Measurements from ENCODE around the gene BCHE. TPM values are rescaled to one million over a fixed set of nuclear protein-coding genes. Genes with fewer than 3 reads are reported as not detected.

Gene BCHE
- total and polyA plus RNA-seq, 11 donors, result 0.56 to 37.1 (median 1.3) TPM

DNA sequence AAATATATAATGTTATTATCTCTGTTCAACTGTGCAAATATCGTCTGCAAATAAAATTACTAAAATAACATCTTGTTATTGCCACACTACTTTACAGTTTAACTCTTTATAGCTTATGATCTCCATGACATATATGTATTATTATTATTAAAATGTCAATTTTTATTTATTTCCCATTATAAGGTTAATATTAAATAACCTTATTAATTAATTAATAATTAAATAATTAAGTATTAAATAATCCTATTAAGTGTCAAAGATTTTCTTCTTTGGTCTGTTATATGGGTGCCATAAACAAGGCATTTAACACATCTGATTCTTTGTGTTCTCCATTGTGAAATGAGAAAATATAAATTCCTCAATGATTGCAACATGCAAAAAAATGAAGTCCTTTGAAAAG, 10.0 kb downstream of the BCHE start:
- no peak for DNase-seq
- Histone ChIP-seq H3K9me3 (peaks cover 0 to 12% (median 0%) of the 10 kb centered on the region in 12 donors), H3K4me3 (no peak overlapping the region), H3K27me3 (no peaks in the 10 kb centered on the region), H3K4me1 (no peaks in the 10 kb centered on the region), H3K36me3 (no peaks in the 10 kb centered on the region), H3K27ac (no peak overlapping the region)
- no peak for ATAC-seq
- intact Hi-C loops (cut with DNase I), result no loop called here
- 72 to 84% (median 80%) methylated on average over 1 of the region's 1 CpG for WGBS, 4 donors
- TF ChIP-seq POLR2A (IDR thresholded peaks at IDR 0.05), result no peak

DNA sequence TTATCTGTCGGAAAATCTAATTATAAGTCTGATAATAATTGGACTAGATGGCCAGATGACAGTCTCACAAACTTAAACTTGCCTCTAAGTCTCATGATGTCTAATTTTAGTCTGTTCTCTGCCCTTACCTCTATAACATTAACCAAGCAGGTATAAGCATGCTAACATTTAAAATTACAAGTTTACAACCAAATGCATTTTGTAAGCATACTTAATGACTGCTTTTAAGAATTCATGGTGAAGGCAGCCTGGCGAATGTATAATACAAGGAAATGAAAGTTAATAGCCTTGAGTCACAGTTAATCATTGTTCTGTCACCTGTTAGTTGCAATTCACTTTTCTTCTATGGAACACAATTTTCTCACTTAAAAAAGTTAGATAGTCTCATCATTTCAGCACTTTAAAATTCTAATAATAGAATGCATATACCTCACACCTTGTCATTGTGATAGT, 16.5 kb downstream of the BCHE start:
- Histone ChIP-seq H3K27me3 (no peaks in the 10 kb centered on the region), H3K36me3 (no peaks in the 10 kb centered on the region), H3K4me1 (no peaks in the 10 kb centered on the region), H3K27ac (no peak overlapping the region), H3K9me3 (peaks cover 0 to 12% (median 0%) of the 10 kb centered on the region in 12 donors), H3K4me3 (no peak overlapping the region)
- no peak for DNase-seq
- TF ChIP-seq, protein P1, sequence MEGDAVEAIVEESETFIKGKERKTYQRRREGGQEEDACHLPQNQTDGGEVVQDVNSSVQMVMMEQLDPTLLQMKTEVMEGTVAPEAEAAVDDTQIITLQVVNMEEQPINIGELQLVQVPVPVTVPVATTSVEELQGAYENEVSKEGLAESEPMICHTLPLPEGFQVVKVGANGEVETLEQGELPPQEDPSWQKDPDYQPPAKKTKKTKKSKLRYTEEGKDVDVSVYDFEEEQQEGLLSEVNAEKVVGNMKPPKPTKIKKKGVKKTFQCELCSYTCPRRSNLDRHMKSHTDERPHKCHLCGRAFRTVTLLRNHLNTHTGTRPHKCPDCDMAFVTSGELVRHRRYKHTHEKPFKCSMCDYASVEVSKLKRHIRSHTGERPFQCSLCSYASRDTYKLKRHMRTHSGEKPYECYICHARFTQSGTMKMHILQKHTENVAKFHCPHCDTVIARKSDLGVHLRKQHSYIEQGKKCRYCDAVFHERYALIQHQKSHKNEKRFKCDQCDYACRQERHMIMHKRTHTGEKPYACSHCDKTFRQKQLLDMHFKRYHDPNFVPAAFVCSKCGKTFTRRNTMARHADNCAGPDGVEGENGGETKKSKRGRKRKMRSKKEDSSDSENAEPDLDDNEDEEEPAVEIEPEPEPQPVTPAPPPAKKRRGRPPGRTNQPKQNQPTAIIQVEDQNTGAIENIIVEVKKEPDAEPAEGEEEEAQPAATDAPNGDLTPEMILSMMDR (IDR thresholded peaks at IDR 0.05), result no peak
- no peak for TF ChIP-seq POLR2A (IDR thresholded peaks at IDR 0.05)
- ATAC-seq, result no peak
- intact Hi-C loops (cut with DNase I), result no loop called here
- 38 to 43% (median 41%) methylated on average over 2 of the region's 2 CpGs for WGBS, 4 donors

DNA sequence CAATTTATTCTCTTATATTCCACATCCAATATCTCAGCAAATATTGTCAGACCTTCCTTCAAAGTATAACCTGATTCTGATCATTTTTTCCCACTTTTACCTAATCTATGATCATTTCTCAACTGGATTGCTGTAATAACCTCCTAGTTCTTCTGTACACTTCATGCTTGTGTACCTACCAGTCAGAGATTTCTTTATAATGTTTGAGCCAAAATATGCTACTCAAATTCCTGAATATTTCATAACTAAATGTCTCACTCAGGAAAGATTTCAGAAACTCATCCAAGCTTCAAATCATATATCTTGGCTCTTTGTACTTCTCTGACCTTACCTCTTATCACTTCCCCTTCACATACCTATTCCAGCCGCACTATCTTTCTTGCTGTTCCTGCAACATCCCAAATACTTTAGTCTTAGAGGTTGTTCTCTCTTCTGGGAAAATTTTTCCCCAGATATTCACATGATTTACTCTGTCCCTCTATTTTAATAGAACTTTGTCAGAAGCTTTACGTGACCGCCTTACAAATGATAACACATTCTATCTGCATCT, 20.0 kb downstream of the BCHE start:
- 83 to 91% (median 89%) methylated on average over 3 of the region's 3 CpGs for WGBS, 4 donors
- no peak overlapping the region for H3K4me3 ChIP-seq
- no peaks in the 10 kb centered on the region for H3K4me1 ChIP-seq
- no peak overlapping the region for H3K27ac ChIP-seq
- H3K36me3 ChIP-seq, result no peaks in the 10 kb centered on the region
- intact Hi-C loops (cut with DNase I), result no loop called here
- no peaks in the 10 kb centered on the region for H3K9me3 ChIP-seq
- TF ChIP-seq, protein P1 (IDR thresholded peaks at IDR 0.05), result no peak
- no peak for TF ChIP-seq POLR2A (IDR thresholded peaks at IDR 0.05)
- H3K27me3 ChIP-seq, result no peaks in the 10 kb centered on the region
- ATAC-seq, result no peak
- no peak for DNase-seq

DNA sequence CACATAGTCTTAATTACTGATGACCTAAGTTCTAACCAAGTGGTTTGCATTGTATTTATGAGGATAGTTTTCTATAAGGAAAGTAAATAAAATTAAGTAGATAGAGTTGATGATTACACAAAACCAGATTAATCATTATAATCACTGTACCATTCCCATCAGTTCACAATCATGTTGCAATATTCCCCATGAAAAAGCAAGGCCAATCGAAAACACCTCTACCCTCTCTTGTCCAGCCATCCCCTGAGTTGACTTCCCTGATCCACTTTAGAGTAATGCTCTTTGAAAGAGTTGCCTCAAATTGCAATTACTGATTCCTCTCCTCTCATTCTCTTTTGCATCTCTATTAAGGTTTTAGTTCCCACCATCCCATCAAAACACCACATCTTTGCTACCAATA, 21.0 kb downstream of the BCHE start:
- intact Hi-C loops (cut with DNase I), result no loop called here
- Histone ChIP-seq H3K27me3 (no peaks in the 10 kb centered on the region), H3K9me3 (no peaks in the 10 kb centered on the region), H3K27ac (no peak overlapping the region), H3K4me3 (no peak overlapping the region), H3K4me1 (no peaks in the 10 kb centered on the region), H3K36me3 (no peaks in the 10 kb centered on the region)
- ATAC-seq (no peak), DNase-seq (no peak)
- 77 to 90% (median 88%) methylated on average over 1 of the region's 1 CpG for WGBS, 4 donors
- TF ChIP-seq POLR2A (IDR thresholded peaks at IDR 0.05), result no peak
- TF ChIP-seq, protein P1 (IDR thresholded peaks at IDR 0.05), result no peak

DNA sequence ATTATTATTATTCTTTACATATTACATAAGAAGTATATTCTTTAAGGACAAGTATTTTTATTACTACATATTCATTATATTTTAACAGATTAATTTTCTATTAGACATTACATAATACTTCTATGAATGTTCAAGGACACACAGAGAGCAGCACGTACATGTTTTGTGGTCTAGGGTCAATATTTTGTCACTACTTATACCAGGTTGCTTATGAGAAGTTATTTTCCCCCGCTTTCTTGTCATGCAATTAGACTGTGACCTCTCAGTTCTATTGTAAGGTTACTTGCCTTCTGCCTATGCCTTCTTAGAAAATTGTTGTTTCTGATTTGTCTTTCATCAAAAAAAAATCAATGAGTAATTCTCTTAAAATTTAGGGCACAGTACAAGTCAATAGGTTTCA, 21.5 kb downstream of the BCHE start:
- no peak for TF ChIP-seq POLR2A (IDR thresholded peaks at IDR 0.05)
- TF ChIP-seq, protein P1 (IDR thresholded peaks at IDR 0.05), result no peak
- no peaks in the 10 kb centered on the region for H3K27me3 ChIP-seq
- H3K9me3 ChIP-seq, result no peaks in the 10 kb centered on the region
- no peaks in the 10 kb centered on the region for H3K4me1 ChIP-seq
- H3K36me3 ChIP-seq, result no peaks in the 10 kb centered on the region
- no peak overlapping the region for H3K27ac ChIP-seq
- no peak for DNase-seq
- H3K4me3 ChIP-seq, result no peak overlapping the region
- no peak for ATAC-seq
- WGBS, 4 donors, result 84 to 91% (median 89%) methylated on average over 2 of the region's 2 CpGs
- intact Hi-C loops (cut with DNase I), result no loop called here

All from heart left ventricle (tissue), 16 donors.